ENCODE measurements around the gene NSUN7.
A peak's percentile ranks its signal among the peaks of the same experiment; 100 is the strongest.

NSUN7 gene

GRCh38 chr4:40848940-40849339, 99.2 kb downstream of the NSUN7 start:
- DNase-seq = no peak

GRCh38 chr4:40850496-40850895, 100.7 kb downstream of the NSUN7 start:
- no peak for DNase-seq

GRCh38 chr4:40856277-40856839, 106.6 kb downstream of the NSUN7 start:
- DNase-seq = no peak

GRCh38 chr4:40856840-40857362, 107.1 kb downstream of the NSUN7 start:
- peak; percentile 31 for DNase-seq

GRCh38 chr4:40857956-40858355, 108.2 kb downstream of the NSUN7 start:
- no peak for DNase-seq

- no peak for DNase-seq
Measured at GRCh38 chr4:40858962-40859361, 109.2 kb downstream of the NSUN7 start.

Measured in DMS153 (cell line).